ENCODE results near the gene MYO1D. TPM values are rescaled to one million over a fixed set of nuclear protein-coding genes. Genes with fewer than 3 reads are reported as not detected.
A peak's percentile ranks its signal among the peaks of the same experiment; 100 is the strongest.

The MYO1D gene
- total and polyA plus RNA-seq, 2 of the 13 experiments (the other 11 are each of a cell fraction or from before 2014, with no cell fraction given) = 13.2 to 17.3 TPM

- TF ChIP-seq SUZ12 (IDR thresholded peaks at IDR 0.05; ENCODE audit: low read depth, low read length) = peak; percentile 76
- no peak for TF ChIP-seq TEAD3 (CRISPR knock-in tag; optimal IDR thresholded peaks at IDR 0.05; ENCODE audit: borderline replicate concordance)
- TF ChIP-seq NRL (CRISPR knock-in tag; IDR thresholded peaks at IDR 0.05; ENCODE audit: borderline replicate concordance) = no peak; the same call in 1 of the 2 replicates
- no peak for TF ChIP-seq ZBTB44 (CRISPR knock-in tag; IDR thresholded peaks at IDR 0.05)
- no peak for TF ChIP-seq DDIT3 (CRISPR knock-in tag; IDR thresholded peaks at IDR 0.05)
- TF ChIP-seq TAF1 (CRISPR knock-in tag; IDR thresholded peaks at IDR 0.05) = peak; percentile 82
- TF ChIP-seq ZNF800 (CRISPR knock-in tag; IDR thresholded peaks at IDR 0.05) = no peak
- peak; percentile 79 for TF ChIP-seq NFYC (CRISPR knock-in tag; IDR thresholded peaks at IDR 0.05)
- peak; percentile 42; the same call in 1 of the 2 replicates for TF ChIP-seq SOX5 (CRISPR knock-in tag; IDR thresholded peaks at IDR 0.05; ENCODE audit: borderline replicate concordance)
- no peak; the same call in 1 of the 2 replicates for TF ChIP-seq MTF2 (CRISPR knock-in tag; IDR thresholded peaks at IDR 0.05; ENCODE audit: borderline replicate concordance)
- no peak for TF ChIP-seq ATAD3A (CRISPR knock-in tag; IDR thresholded peaks at IDR 0.05)
- peak; percentile 77; the same call in 1 of the 2 replicates for TF ChIP-seq E2F1 (CRISPR knock-in tag; IDR thresholded peaks at IDR 0.05)
- no peak for TF ChIP-seq ZNF570 (CRISPR knock-in tag; IDR thresholded peaks at IDR 0.05; ENCODE audit: borderline replicate concordance)
- no peak for TF ChIP-seq ZBTB1 (CRISPR knock-in tag; IDR thresholded peaks at IDR 0.05; ENCODE audit: borderline replicate concordance)
- TF ChIP-seq CHD4 (IDR thresholded peaks at IDR 0.05; ENCODE audit: borderline replicate concordance, low read length) = no peak
- no peak for TF ChIP-seq SOX13 (IDR thresholded peaks at IDR 0.05)
- TF ChIP-seq SOX13 (CRISPR knock-in tag; conservative IDR thresholded peaks at IDR 0.05 in 1 of 2, IDR thresholded peaks at IDR 0.05 in 1 of 2) = peak in 1 of 2 experiments; percentile 34; a peak in 1 of 4 replicates
- no peak; the same call in 1 of the 2 replicates for TF ChIP-seq HOXA5 (CRISPR knock-in tag; IDR thresholded peaks at IDR 0.05)
- no peak; the same call in 1 of the 2 replicates for TF ChIP-seq ZNF446 (CRISPR knock-in tag; IDR thresholded peaks at IDR 0.05)
- peak; percentile 32; the same call in 1 of the 2 replicates for TF ChIP-seq KDM4B (CRISPR knock-in tag; IDR thresholded peaks at IDR 0.05)
- TF ChIP-seq MLXIP (CRISPR knock-in tag; IDR thresholded peaks at IDR 0.05; ENCODE audit: borderline replicate concordance) = no peak
- 0 out of 2 replicates have a peak, but pooled peaks have one; percentile 10 for TF ChIP-seq ZNF768 (CRISPR knock-in tag; IDR thresholded peaks at IDR 0.05)
Measured at GRCh38 chr17:32444301-32445073, 432.4 kb downstream of the MYO1D start, which contains the start of gene PSMD11 (continued).

All from HepG2 (cell line).